Astrocyte (in vitro differentiated cells and primary cell): ENCODE data around the gene TIMM10B. TPM values are rescaled to one million over a fixed set of nuclear protein-coding genes. Genes with fewer than 3 reads are reported as not detected.

Source experiments
- DNase-seq: peaks from one replicate; pipeline ENCODE4 v3.0.0-alpha.2; 2010; ENCODE audit warnings: low read depth
- FAIRE-seq: peaks from 2 replicates; lab custom pipeline; 2011; peaks lifted over from hg19 to GRCh38; lab: Jason Lieb, UNC
- H2AFZ ChIP-seq: 2 replicates; pipeline ENCODE4 v1.6.0; 2012; ENCODE audit warnings: low read depth, low read length, inconsistent platforms
- H3K27ac ChIP-seq: 2 replicates; pipeline ENCODE4 v1.5.1; 2011; ENCODE audit warnings: low read depth, low read length, inconsistent platforms
- H3K27me3 ChIP-seq: 2 replicates; pipeline ENCODE4 v1.6.0; 2011; ENCODE audit warnings: low read length, inconsistent platforms; ENCODE audit not compliant: insufficient read depth
- H3K36me3 ChIP-seq: 2 replicates; pipeline ENCODE4 v1.5.1; 2011; ENCODE audit warnings: low read length, inconsistent platforms; ENCODE audit not compliant: insufficient read depth
- H3K4me1 ChIP-seq: 2 replicates; pipeline ENCODE4 v1.5.1; 2011; ENCODE audit warnings: low read length, inconsistent platforms; ENCODE audit not compliant: insufficient read depth
- H3K4me2 ChIP-seq: 2 replicates; pipeline ENCODE4 v1.6.0; 2012; ENCODE audit warnings: low read length, inconsistent platforms
- H3K4me3 ChIP-seq: 2 replicates; pipeline ENCODE4 v1.5.1; 2011; ENCODE audit warnings: low read depth, mild to moderate bottlenecking, low read length, inconsistent platforms; ENCODE audit not compliant: insufficient read depth
- H3K79me2 ChIP-seq: 2 replicates; pipeline ENCODE4 v1.6.0; 2012; ENCODE audit warnings: mild to moderate bottlenecking, low read length, inconsistent platforms; ENCODE audit not compliant: insufficient read depth
- H3K9ac ChIP-seq: 2 replicates; pipeline ENCODE4 v1.6.0; 2012; ENCODE audit warnings: mild to moderate bottlenecking, low read length, inconsistent platforms
- H3K9me3 ChIP-seq: 2 replicates; pipeline ENCODE4 v1.5.1; 2012; ENCODE audit warnings: low read depth, mild to moderate bottlenecking, low read length, inconsistent platforms; ENCODE audit not compliant: insufficient read depth
- H4K20me1 ChIP-seq: 2 replicates; pipeline ENCODE4 v1.6.0; 2012; ENCODE audit warnings: low read length, inconsistent platforms; ENCODE audit not compliant: insufficient read depth
- H3K27ac Mint-ChIP-seq: one replicate; pipeline ENCODE4 v1.8.0; 2021; ENCODE audit warnings: mild to moderate bottlenecking, mixed read lengths; ENCODE audit not compliant: unreplicated experiment
- H3K27me3 Mint-ChIP-seq: one replicate; pipeline ENCODE4 v1.8.0; 2021; ENCODE audit warnings: low read depth, mixed read lengths; ENCODE audit not compliant: unreplicated experiment
- H3K36me3 Mint-ChIP-seq: one replicate; pipeline ENCODE4 v1.8.0; 2021; ENCODE audit warnings: low read depth, mixed read lengths; ENCODE audit not compliant: unreplicated experiment
- H3K4me1 Mint-ChIP-seq: one replicate; pipeline ENCODE4 v1.8.0; 2021; ENCODE audit warnings: low read depth, mixed read lengths; ENCODE audit not compliant: unreplicated experiment
- H3K4me3 Mint-ChIP-seq: one replicate; pipeline ENCODE4 v1.8.0; 2021; ENCODE audit warnings: mild to moderate bottlenecking, moderate library complexity, mixed read lengths; ENCODE audit not compliant: unreplicated experiment
- H3K9me3 Mint-ChIP-seq: one replicate; pipeline ENCODE4 v1.8.0; 2021; ENCODE audit warnings: mild to moderate bottlenecking, mixed read lengths; ENCODE audit not compliant: unreplicated experiment
- CTCF ChIP-seq: IDR thresholded peaks from 2 replicates; pipeline ENCODE4 v1.5.1; 2011; ENCODE audit warnings: low read depth, mild to moderate bottlenecking, inconsistent platforms, low read length, moderate library complexity; ENCODE audit not compliant: insufficient read depth
- EZH2 ChIP-seq: IDR thresholded peaks from 2 replicates; pipeline ENCODE4 v1.6.1; 2012; ENCODE audit warnings: mild to moderate bottlenecking, low read length, inconsistent platforms; ENCODE audit not compliant: insufficient read depth
- total RNA-seq: library from RNA; stranded (reverse); gene quantifications from 2 replicates; pipeline ENCODE4 v1.2.1, GENCODE V29; 2021

Gene TIMM10B
- total RNA-seq, 1 donor from 2014 or later: 35.2 TPM

GRCh38 chr11:6480299-6480914, 894 bp upstream of the TIMM10B start:
- Histone ChIP-seq H3K4me1 (peaks cover 16% of the 10 kb centered on the region), H3K36me3 (peaks cover 36% of the 10 kb centered on the region), H3K9me3 (no peaks in the 10 kb centered on the region), H3K9ac (peak overlapping the region; percentile 99), H3K27ac (peak overlapping the region; percentile 89), H3K4me2 (peak overlapping the region; percentile 94), H3K27me3 (no peaks in the 10 kb centered on the region), H3K4me3 (peak overlapping the region; percentile 90), H3K79me2 (peaks cover 53% of the 10 kb centered on the region), H4K20me1 (peaks cover 31% of the 10 kb centered on the region), H2AFZ (no peak overlapping the region)
- Mint-ChIP-seq H3K36me3 (peaks cover 18% of the 10 kb centered on the region), H3K27me3 (no peaks in the 10 kb centered on the region), H3K4me3 (peak overlapping the region; percentile 97), H3K9me3 (no peaks in the 10 kb centered on the region), H3K27ac (peak overlapping the region; percentile 98), H3K4me1 (peaks cover 26% of the 10 kb centered on the region)
- FAIRE-seq: no peak
- no peak for TF ChIP-seq EZH2
- no peak for TF ChIP-seq CTCF
- DNase-seq: no peak

GRCh38 chr11:6481924-6482275, 599 bp downstream of the TIMM10B start:
- Histone ChIP-seq H3K9me3 (no peaks in the 10 kb centered on the region), H3K9ac (peak overlapping the region; percentile 99), H3K27ac (peak overlapping the region; percentile 89), H3K36me3 (peaks cover 47% of the 10 kb centered on the region), H2AFZ (peak overlapping the region; percentile 80), H4K20me1 (peaks cover 41% of the 10 kb centered on the region), H3K27me3 (no peaks in the 10 kb centered on the region), H3K4me1 (peaks cover 16% of the 10 kb centered on the region), H3K79me2 (peaks cover 53% of the 10 kb centered on the region), H3K4me3 (peak overlapping the region; percentile 90), H3K4me2 (peak overlapping the region; percentile 94)
- H3K27ac Mint-ChIP-seq: peak overlapping the region; percentile 98
- TF ChIP-seq CTCF: no peak
- TF ChIP-seq EZH2: no peak
- H3K9me3 Mint-ChIP-seq: no peaks in the 10 kb centered on the region
- no peak for DNase-seq
- H3K4me1 Mint-ChIP-seq: peaks cover 26% of the 10 kb centered on the region
- FAIRE-seq: no peak
- peak overlapping the region; percentile 97 for H3K4me3 Mint-ChIP-seq
- no peaks in the 10 kb centered on the region for H3K27me3 Mint-ChIP-seq
- H3K36me3 Mint-ChIP-seq: peaks cover 16% of the 10 kb centered on the region

GRCh38 chr11:6482441-6482840, 1.1 kb downstream of the TIMM10B start:
- H3K9me3 ChIP-seq: no peaks in the 10 kb centered on the region
- peak overlapping the region; percentile 89 for H3K27ac ChIP-seq
- H3K27ac Mint-ChIP-seq: peak overlapping the region; percentile 79
- H4K20me1 ChIP-seq: peaks cover 41% of the 10 kb centered on the region
- no peak for FAIRE-seq
- H3K4me2 ChIP-seq: peak overlapping the region; percentile 94
- no peaks in the 10 kb centered on the region for H3K27me3 Mint-ChIP-seq
- peaks cover 42% of the 10 kb centered on the region for H3K36me3 ChIP-seq
- peak overlapping the region; percentile 90 for H3K4me3 ChIP-seq
- H3K4me1 ChIP-seq: peaks cover 16% of the 10 kb centered on the region
- H2AFZ ChIP-seq: no peak overlapping the region
- H3K79me2 ChIP-seq: peaks cover 53% of the 10 kb centered on the region
- no peaks in the 10 kb centered on the region for H3K27me3 ChIP-seq
- peak overlapping the region; percentile 97 for H3K4me3 Mint-ChIP-seq
- peak overlapping the region; percentile 99 for H3K9ac ChIP-seq
- no peaks in the 10 kb centered on the region for H3K9me3 Mint-ChIP-seq
- peaks cover 14% of the 10 kb centered on the region for H3K36me3 Mint-ChIP-seq
- TF ChIP-seq EZH2 (no peak), CTCF (no peak)
- peaks cover 26% of the 10 kb centered on the region for H3K4me1 Mint-ChIP-seq
- no peak for DNase-seq
